ENCODE results near the gene SORD. TPM values are rescaled to one million over a fixed set of nuclear protein-coding genes. Genes with fewer than 3 reads are reported as not detected.
"Not testable (repeated sequence)": the region's sequence is repeated elsewhere in the genome, so short reads cannot be mapped to it uniquely, and the experiment has no call there.

The SORD gene
- total RNA-seq, 4 donors from 2014 or later, result 9.6 to 15.0 (median 13.1) TPM

GRCh38 chr15:45030743-45031142 is 7.7 kb downstream of the SORD start:
- no peaks in the 10 kb centered on the region for H3K9me3 ChIP-seq
- no peaks in the 10 kb centered on the region for H3K27me3 ChIP-seq
- no peak overlapping the region for H3K4me3 ChIP-seq
- DNase-seq (ENCODE audit: low spot score in 2 of 2), result no peak
- peaks cover 0 to 25% (median 0%) of the 10 kb centered on the region in 3 donors for H3K36me3 ChIP-seq
- no peak overlapping the region for H3K27ac ChIP-seq
- WGBS, 2 donors, result 84 to 90% methylated on average over 3 of the region's 3 CpGs
- TF ChIP-seq CTCF (IDR thresholded peaks at IDR 0.05), result no peak
- TF ChIP-seq POLR2A (IDR thresholded peaks at IDR 0.05), result no peak
- no peak for TF ChIP-seq EP300 (IDR thresholded peaks at IDR 0.05)
- peaks cover 0 to 10% (median 0%) of the 10 kb centered on the region in 4 donors for H3K4me1 ChIP-seq

DNA sequence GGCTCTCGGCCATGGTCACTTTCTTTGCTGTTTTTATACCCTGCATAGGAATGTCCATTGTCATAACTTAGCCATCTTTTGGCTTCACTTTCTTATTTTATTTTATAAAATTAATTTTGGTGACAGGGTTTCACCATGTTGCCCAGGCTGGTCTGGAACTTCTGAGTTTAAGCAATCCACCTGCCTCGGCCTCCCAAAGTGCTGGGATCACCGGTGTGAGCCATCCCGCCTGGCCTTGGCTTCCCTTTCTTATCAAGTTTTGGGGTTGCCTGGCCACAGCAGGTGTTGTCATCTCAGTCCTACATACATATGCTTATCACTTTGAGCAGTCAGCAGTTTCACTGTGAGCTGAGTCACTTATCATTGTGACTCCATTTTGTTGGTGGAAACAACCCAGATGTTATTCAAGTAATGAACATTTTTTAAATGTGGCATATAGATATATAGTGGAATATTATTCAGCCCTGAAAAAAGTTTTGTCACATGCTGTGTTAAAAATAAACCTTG is 8.6 kb downstream of the SORD start:
- Histone ChIP-seq H3K36me3 (peaks cover 0 to 31% (median 0%) of the 10 kb centered on the region in 3 donors), H3K4me1 (peaks cover 0 to 10% (median 0%) of the 10 kb centered on the region in 4 donors)
- not testable (repeated sequence) for DNase-seq (ENCODE audit: low spot score in 2 of 2); H3K4me3 ChIP-seq; H3K9me3 ChIP-seq; H3K27me3 ChIP-seq; H3K27ac ChIP-seq
- WGBS, 2 donors, result 93 to 96% methylated on average over 4 of the region's 4 CpGs

DNA sequence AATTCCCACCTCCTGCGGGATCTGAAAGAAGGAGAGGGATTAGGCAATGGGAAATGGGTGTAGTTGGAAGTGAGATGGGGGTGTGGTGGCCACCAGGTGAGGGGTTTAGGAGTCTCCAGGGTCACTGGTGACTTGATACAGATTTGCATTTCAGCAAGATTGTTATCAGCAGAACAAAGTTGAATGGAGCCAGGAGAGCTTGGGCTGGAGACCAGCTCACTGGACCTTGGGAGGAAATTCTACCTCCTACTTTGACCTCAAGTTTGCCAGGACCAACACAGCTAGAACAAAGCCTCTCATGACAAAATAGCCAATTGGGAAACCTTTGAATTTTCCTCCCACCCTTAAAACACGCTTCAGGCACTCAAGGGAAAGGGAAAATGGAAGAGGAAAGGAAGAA is 9.5 kb downstream of the SORD start:
- H3K27me3 ChIP-seq; H3K27ac ChIP-seq; DNase-seq (ENCODE audit: low spot score in 2 of 2); H3K9me3 ChIP-seq; H3K4me3 ChIP-seq; H3K4me1 ChIP-seq: not testable (repeated sequence)
- peaks cover 0 to 31% (median 0%) of the 10 kb centered on the region in 3 donors for H3K36me3 ChIP-seq
- 83 to 100% methylated on average over 2 of the region's 2 CpGs for WGBS, 2 donors

DNA sequence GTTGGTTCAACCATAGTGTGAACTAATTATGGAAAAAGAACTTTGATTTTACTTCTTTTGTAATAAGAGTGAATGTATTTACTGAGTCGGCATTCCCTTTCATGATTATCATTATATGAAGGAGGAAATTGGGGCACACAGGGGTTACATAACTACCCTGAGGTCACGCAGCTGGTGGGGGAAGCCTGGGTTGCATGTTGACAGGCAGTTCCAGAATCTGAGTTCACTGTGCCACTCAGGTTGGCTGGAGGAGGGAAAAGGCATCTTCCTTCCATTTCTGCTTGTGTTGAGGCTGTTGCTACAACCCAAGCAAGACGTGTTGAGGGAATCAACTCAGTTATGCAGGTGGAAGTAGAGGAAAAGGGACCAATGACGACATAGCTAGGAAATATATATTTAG is 11.1 kb downstream of the SORD start:
- H3K27me3 ChIP-seq; H3K9me3 ChIP-seq; H3K4me3 ChIP-seq; DNase-seq (ENCODE audit: low spot score in 2 of 2); H3K4me1 ChIP-seq; H3K27ac ChIP-seq: not testable (repeated sequence)
- WGBS, 2 donors, result 77 to 91% methylated on average over 3 to 4 of the region's 4 CpGs
- peaks cover 0 to 30% (median 0%) of the 10 kb centered on the region in 3 donors for H3K36me3 ChIP-seq

GRCh38 chr15:45034600-45035375 is 11.8 kb downstream of the SORD start:
- peaks cover 0 to 23% (median 0%) of the 10 kb centered on the region in 3 donors for H3K36me3 ChIP-seq
- not testable (repeated sequence) for H3K27me3 ChIP-seq; H3K4me1 ChIP-seq; H3K27ac ChIP-seq; H3K4me3 ChIP-seq; DNase-seq (ENCODE audit: low spot score in 2 of 2); H3K9me3 ChIP-seq
- WGBS, 2 donors, result 96% methylated on average over 25 to 48 of the region's 56 CpGs

GRCh38 chr15:45036812-45037781 is 14.1 kb downstream of the SORD start:
- not testable (repeated sequence) for H3K27me3 ChIP-seq, H3K4me1 ChIP-seq, H3K4me3 ChIP-seq, H3K27ac ChIP-seq, H3K9me3 ChIP-seq
- 15 to 24% methylated on average over 6 of the region's 6 CpGs for WGBS, 2 donors
- H3K36me3 ChIP-seq, result peaks cover 0 to 18% (median 0%) of the 10 kb centered on the region in 3 donors
- TF ChIP-seq CTCF (IDR thresholded peaks at IDR 0.05), result peak; percentile 69 to 93 (median 87)
- peak; percentile 22 to 58 for DNase-seq (ENCODE audit: low spot score in 2 of 2)

GRCh38 chr15:45037936-45038335 is 14.9 kb downstream of the SORD start:
- peaks cover 0 to 18% (median 0%) of the 10 kb centered on the region in 3 donors for H3K36me3 ChIP-seq
- H3K9me3 ChIP-seq, result no peaks in the 10 kb centered on the region
- WGBS, 2 donors, result 74 to 84% methylated on average over 4 of the region's 4 CpGs
- H3K4me1 ChIP-seq, result no peaks in the 10 kb centered on the region
- no peaks in the 10 kb centered on the region for H3K27me3 ChIP-seq
- no peak for DNase-seq (ENCODE audit: low spot score in 2 of 2)
- TF ChIP-seq POLR2A (IDR thresholded peaks at IDR 0.05), result no peak
- TF ChIP-seq EP300 (IDR thresholded peaks at IDR 0.05), result no peak
- no peak for TF ChIP-seq CTCF (IDR thresholded peaks at IDR 0.05)
- no peak overlapping the region for H3K4me3 ChIP-seq
- H3K27ac ChIP-seq, result no peak overlapping the region

DNA sequence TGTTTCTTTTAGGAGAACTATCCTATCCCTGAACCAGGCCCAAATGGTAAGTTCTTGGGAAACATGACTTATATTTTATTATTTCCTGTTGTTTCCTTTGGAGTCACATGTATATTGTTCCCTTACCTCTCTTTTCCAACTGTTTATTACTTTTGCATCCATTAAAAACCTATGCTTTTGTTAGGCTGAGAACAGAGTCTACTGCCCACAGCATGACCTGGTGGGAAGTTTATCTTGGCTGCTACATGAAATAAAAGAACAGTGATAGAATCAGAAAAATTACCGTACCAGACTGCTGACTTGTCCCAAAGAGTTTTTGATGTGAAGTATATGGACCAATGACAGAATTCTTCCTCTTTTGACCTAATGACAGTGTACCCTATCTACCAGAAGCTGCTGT is 17.4 kb downstream of the SORD start:
- not testable (repeated sequence) for H3K27me3 ChIP-seq; H3K4me1 ChIP-seq; DNase-seq (ENCODE audit: low spot score in 2 of 2); H3K27ac ChIP-seq; H3K4me3 ChIP-seq; H3K9me3 ChIP-seq
- WGBS, 2 donors, result 43 to 47% methylated on average over 1 of the region's 1 CpG
- H3K36me3 ChIP-seq, result peaks cover 0 to 22% (median 0%) of the 10 kb centered on the region in 3 donors

- peaks cover 0 to 18% (median 0%) of the 10 kb centered on the region in 3 donors for H3K36me3 ChIP-seq
- H3K27ac ChIP-seq; H3K27me3 ChIP-seq; H3K4me3 ChIP-seq; DNase-seq (ENCODE audit: low spot score in 2 of 2); H3K4me1 ChIP-seq; H3K9me3 ChIP-seq: not testable (repeated sequence)
- 61 to 66% methylated on average over 5 of the region's 5 CpGs for WGBS, 2 donors
These were observed 18.5 kb downstream of the SORD start for GRCh38 chr15:45041538-45041937.
